Measurements from ENCODE around the gene MPV17. TPM values are rescaled to one million over a fixed set of nuclear protein-coding genes. Genes with fewer than 3 reads are reported as not detected.
A peak's percentile ranks its signal among the peaks of the same experiment; 100 is the strongest.
"Not testable (repeated sequence)": the region's sequence is repeated elsewhere in the genome, so short reads cannot be mapped to it uniquely, and the experiment has no call there.

Gene MPV17
- total and polyA plus RNA-seq, 2 donors (not counting 1 experiment from before 2014, with no cell fraction given): 103 to 137 TPM

DNA sequence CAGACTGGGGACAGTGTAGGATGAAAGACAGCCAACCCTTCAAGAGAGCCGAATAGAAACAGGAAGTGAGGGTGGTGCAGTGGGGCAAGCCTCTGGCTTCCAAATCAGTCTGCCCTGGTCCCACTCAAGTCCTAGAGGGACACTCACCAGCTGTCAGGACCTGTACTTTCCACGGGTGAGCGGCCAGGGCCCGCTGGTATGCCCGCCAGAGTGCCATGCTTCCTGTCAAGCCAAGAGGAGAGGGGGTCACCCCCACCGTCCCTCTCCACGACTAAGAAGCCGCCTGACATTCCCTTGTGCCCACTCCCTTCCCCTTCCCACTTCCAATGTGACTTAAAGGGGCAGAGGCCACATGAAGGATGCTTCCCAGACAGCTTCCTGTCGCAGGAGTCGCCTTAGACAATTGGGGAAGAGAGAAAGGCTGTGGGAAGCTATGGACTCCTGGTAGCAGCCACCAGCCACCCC, 564 bp downstream of the MPV17 start:
- Histone ChIP-seq H3K4me3 (ENCODE audit: control extremely low read depth in 1 of 5, extremely low read depth in 1 of 5, insufficient read depth in 1 of 5, low read depth in 2 of 5, low read length in 4 of 5) (peak overlapping the region; percentile 72 to 99 (median 93)), H3K9me3 (ENCODE audit: control extremely low read depth in 1 of 3, control insufficient read depth in 2 of 3, insufficient read depth in 1 of 3, low read length in 2 of 3) (no peaks in the 10 kb centered on the region), H3K36me3 (replicated peaks in 1 of 2; ENCODE audit: control extremely low read depth in 1 of 2, control insufficient read depth in 1 of 2, extremely low read depth in 1 of 2, insufficient read depth in 2 of 2, low read length in 1 of 2) (peaks cover 3 to 19% of the 10 kb centered on the region in 2 experiments), H4K20me1 (ENCODE audit: control insufficient read depth, insufficient read depth, low read length, poor library complexity, severe bottlenecking) (no peaks in the 10 kb centered on the region), H3K27me3 (replicated peaks in 1 of 4; ENCODE audit: control extremely low read depth in 1 of 4, control insufficient read depth in 3 of 4, insufficient read depth in 4 of 4, low read length in 3 of 4) (no peaks in the 10 kb centered on the region), H2AFZ (ENCODE audit: insufficient read depth, low read depth, low read length, poor library complexity, severe bottlenecking) (peak overlapping the region; percentile 92), H3K4me2 (replicated peaks; ENCODE audit: low read depth, low read length, poor library complexity, severe bottlenecking) (peak overlapping the region; percentile 91), H3K79me2 (ENCODE audit: control insufficient read depth, insufficient read depth, low read length) (peaks cover 40% of the 10 kb centered on the region), H3K27ac (ENCODE audit: low read length in 2 of 2) (peak overlapping the region; percentile 75 to 96), H3K9ac (ENCODE audit: low read length) (peak overlapping the region; percentile 98), H3K4me1 (ENCODE audit: control insufficient read depth in 2 of 2, insufficient read depth in 2 of 2, low read length in 2 of 2) (peaks cover 12 to 20% of the 10 kb centered on the region in 2 donors)
- H3K4me3 Mint-ChIP-seq: peak overlapping the region; percentile 99
- H3K9me3 Mint-ChIP-seq (ENCODE audit: insufficient read depth): no peaks in the 10 kb centered on the region
- no peaks in the 10 kb centered on the region for H3K27me3 Mint-ChIP-seq
- TF ChIP-seq, protein P1, sequence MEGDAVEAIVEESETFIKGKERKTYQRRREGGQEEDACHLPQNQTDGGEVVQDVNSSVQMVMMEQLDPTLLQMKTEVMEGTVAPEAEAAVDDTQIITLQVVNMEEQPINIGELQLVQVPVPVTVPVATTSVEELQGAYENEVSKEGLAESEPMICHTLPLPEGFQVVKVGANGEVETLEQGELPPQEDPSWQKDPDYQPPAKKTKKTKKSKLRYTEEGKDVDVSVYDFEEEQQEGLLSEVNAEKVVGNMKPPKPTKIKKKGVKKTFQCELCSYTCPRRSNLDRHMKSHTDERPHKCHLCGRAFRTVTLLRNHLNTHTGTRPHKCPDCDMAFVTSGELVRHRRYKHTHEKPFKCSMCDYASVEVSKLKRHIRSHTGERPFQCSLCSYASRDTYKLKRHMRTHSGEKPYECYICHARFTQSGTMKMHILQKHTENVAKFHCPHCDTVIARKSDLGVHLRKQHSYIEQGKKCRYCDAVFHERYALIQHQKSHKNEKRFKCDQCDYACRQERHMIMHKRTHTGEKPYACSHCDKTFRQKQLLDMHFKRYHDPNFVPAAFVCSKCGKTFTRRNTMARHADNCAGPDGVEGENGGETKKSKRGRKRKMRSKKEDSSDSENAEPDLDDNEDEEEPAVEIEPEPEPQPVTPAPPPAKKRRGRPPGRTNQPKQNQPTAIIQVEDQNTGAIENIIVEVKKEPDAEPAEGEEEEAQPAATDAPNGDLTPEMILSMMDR (IDR thresholded peaks at IDR 0.05): no peak
- peaks cover 27% of the 10 kb centered on the region for H3K4me1 Mint-ChIP-seq
- H3K27ac Mint-ChIP-seq: peak overlapping the region; percentile 97
- intact Hi-C loops (cut with micrococcal nuclease): loop anchor here (2.0 to 5.0 kb wide), 6 partner anchors 20 to 1070 kb away; partner anchors contain the start of genes FOSL2, ZNF512 and ZNF513
- DNase-seq (peak; percentile 66), ATAC-seq (ENCODE audit: low read depth) (peak; percentile 32)
- 0% methylated on average over 8 of the region's 10 CpGs for WGBS (ENCODE audit: insufficient coverage)
- ChIA-PET CTCF (interaction anchor here (0.8 to 3.7 kb wide), 4 partner anchors 19 to 49 kb away, joined by 3 to 24 read pairs (median 5); partner anchors contain the start of gene SNX17), POLR2A (interaction anchor here (0.7 to 2.1 kb wide), 5 partner anchors 34 to 106 kb away, joined by 3 to 9 read pairs (median 4); partner anchors contain the start of genes GTF3C2, NRBP1, PPM1G and ZNF513)

DNA sequence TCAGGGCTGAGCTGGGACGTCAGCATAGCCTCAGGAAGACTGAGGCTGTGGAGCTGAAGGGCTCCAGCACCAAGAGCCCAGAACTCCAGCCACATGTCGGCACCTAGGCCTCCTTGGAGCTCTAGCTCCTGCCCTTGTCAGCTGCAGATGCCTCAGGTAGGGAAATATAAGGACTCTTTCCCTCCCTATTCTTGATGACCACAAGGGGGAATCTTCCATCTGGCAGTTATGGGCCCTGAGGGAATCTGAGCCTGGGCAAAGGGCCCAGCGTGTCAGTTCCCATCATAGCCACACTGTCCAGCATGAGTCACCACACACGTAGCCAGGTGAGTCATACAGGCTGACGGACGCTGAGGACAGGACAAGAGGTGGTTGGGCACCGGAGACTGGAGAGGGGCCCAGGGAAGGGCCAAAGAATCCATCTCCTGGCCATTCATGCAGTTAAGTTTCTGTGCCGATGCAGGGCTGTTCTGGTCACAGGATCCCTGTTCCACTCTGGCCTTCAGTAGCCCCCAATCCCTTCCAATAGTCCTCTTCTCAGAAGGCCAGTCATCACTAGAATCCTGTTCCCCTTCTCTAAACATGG, 1.8 kb downstream of the MPV17 start:
- Histone ChIP-seq H3K9me3 (ENCODE audit: control extremely low read depth in 1 of 3, control insufficient read depth in 2 of 3, insufficient read depth in 1 of 3, low read length in 2 of 3) (no peaks in the 10 kb centered on the region), H3K79me2 (ENCODE audit: control insufficient read depth, insufficient read depth, low read length) (peaks cover 40% of the 10 kb centered on the region), H3K36me3 (replicated peaks in 1 of 2; ENCODE audit: control extremely low read depth in 1 of 2, control insufficient read depth in 1 of 2, extremely low read depth in 1 of 2, insufficient read depth in 2 of 2, low read length in 1 of 2) (peaks cover 0 to 17% of the 10 kb centered on the region in 2 experiments), H3K9ac (ENCODE audit: low read length) (no peak overlapping the region), H3K4me3 (ENCODE audit: control extremely low read depth in 1 of 5, extremely low read depth in 1 of 5, insufficient read depth in 1 of 5, low read depth in 2 of 5, low read length in 4 of 5) (no peak overlapping the region), H2AFZ (ENCODE audit: insufficient read depth, low read depth, low read length, poor library complexity, severe bottlenecking) (no peak overlapping the region), H3K27ac (ENCODE audit: low read length in 2 of 2) (no peak overlapping the region), H4K20me1 (ENCODE audit: control insufficient read depth, insufficient read depth, low read length, poor library complexity, severe bottlenecking) (no peaks in the 10 kb centered on the region), H3K4me2 (replicated peaks; ENCODE audit: low read depth, low read length, poor library complexity, severe bottlenecking) (no peak overlapping the region), H3K27me3 (replicated peaks in 1 of 4; ENCODE audit: control extremely low read depth in 1 of 4, control insufficient read depth in 3 of 4, insufficient read depth in 4 of 4, low read length in 3 of 4) (no peaks in the 10 kb centered on the region), H3K4me1 (ENCODE audit: control insufficient read depth in 2 of 2, insufficient read depth in 2 of 2, low read length in 2 of 2) (peaks cover 12 to 20% of the 10 kb centered on the region in 2 donors)
- Mint-ChIP-seq H3K27ac (no peak overlapping the region), H3K9me3 (ENCODE audit: insufficient read depth) (no peaks in the 10 kb centered on the region), H3K4me1 (peaks cover 27% of the 10 kb centered on the region), H3K27me3 (no peaks in the 10 kb centered on the region), H3K4me3 (peak overlapping the region; percentile 99)
- no peak for TF ChIP-seq EZH2 (IDR thresholded peaks at IDR 0.05; ENCODE audit: borderline replicate concordance, insufficient read depth, low read depth, low read length, poor library complexity, severe bottlenecking)
- TF ChIP-seq, protein P1 (IDR thresholded peaks at IDR 0.05): no peak
- 87% methylated on average over 7 of the region's 8 CpGs for WGBS (ENCODE audit: insufficient coverage)
- ChIA-PET CTCF (interaction anchor here (3.7 kb wide), 1 partner anchor 17 kb away, joined by 24 read pairs; no protein-coding TSS in a partner anchor), POLR2A (interaction anchor here (0.6 kb wide), 1 partner anchor 85 kb away, joined by 3 read pairs; no protein-coding TSS in a partner anchor)
- ATAC-seq (ENCODE audit: low read depth) (no peak), DNase-seq (no peak)
- intact Hi-C loops (cut with micrococcal nuclease): loop anchor here (5.0 kb wide), 1 partner anchor 1071 kb away; the partner anchor contains the start of gene FOSL2

GRCh38 chr2:27319839-27320238, 3.1 kb downstream of the MPV17 start:
- ATAC-seq (ENCODE audit: low read depth); H3K27me3 ChIP-seq (replicated peaks in 1 of 4; ENCODE audit: control extremely low read depth in 1 of 4, control insufficient read depth in 3 of 4, insufficient read depth in 4 of 4, low read length in 3 of 4); H3K27ac Mint-ChIP-seq; H3K27me3 Mint-ChIP-seq; CTCF ChIA-PET; DNase-seq; H3K27ac ChIP-seq (ENCODE audit: low read length in 2 of 2); H3K4me2 ChIP-seq (replicated peaks; ENCODE audit: low read depth, low read length, poor library complexity, severe bottlenecking); H3K4me3 ChIP-seq (ENCODE audit: control extremely low read depth in 1 of 5, extremely low read depth in 1 of 5, insufficient read depth in 1 of 5, low read depth in 2 of 5, low read length in 4 of 5); H4K20me1 ChIP-seq (ENCODE audit: control insufficient read depth, insufficient read depth, low read length, poor library complexity, severe bottlenecking); H3K9ac ChIP-seq (ENCODE audit: low read length); H3K4me3 Mint-ChIP-seq; H2AFZ ChIP-seq (ENCODE audit: insufficient read depth, low read depth, low read length, poor library complexity, severe bottlenecking); H3K9me3 ChIP-seq (ENCODE audit: control extremely low read depth in 1 of 3, control insufficient read depth in 2 of 3, insufficient read depth in 1 of 3, low read length in 2 of 3); H3K9me3 Mint-ChIP-seq (ENCODE audit: insufficient read depth): not testable (repeated sequence)
- Histone ChIP-seq H3K4me1 (ENCODE audit: control insufficient read depth in 2 of 2, insufficient read depth in 2 of 2, low read length in 2 of 2) (peaks cover 12 to 20% of the 10 kb centered on the region in 2 donors), H3K36me3 (replicated peaks in 1 of 2; ENCODE audit: control extremely low read depth in 1 of 2, control insufficient read depth in 1 of 2, extremely low read depth in 1 of 2, insufficient read depth in 2 of 2, low read length in 1 of 2) (peaks cover 0 to 17% of the 10 kb centered on the region in 2 experiments), H3K79me2 (ENCODE audit: control insufficient read depth, insufficient read depth, low read length) (peaks cover 40% of the 10 kb centered on the region)
- WGBS (ENCODE audit: insufficient coverage): 98% methylated on average over 7 of the region's 15 CpGs
- POLR2A ChIA-PET: interaction anchor here (0.7 kb wide), 1 partner anchor 185 kb away, joined by 3 read pairs; no protein-coding TSS in a partner anchor
- intact Hi-C loops (cut with micrococcal nuclease): loop anchor here (5.0 kb wide), 1 partner anchor 1072 kb away; the partner anchor contains the start of gene FOSL2
- H3K4me1 Mint-ChIP-seq: peaks cover 27% of the 10 kb centered on the region

All from B cell (primary cell).